GM12878 (cell line): ENCODE measurements around the gene ISCU. TPM values are rescaled to one million over a fixed set of nuclear protein-coding genes. Genes with fewer than 3 reads are reported as not detected.

Experiments used
- ATAC-seq: fragments of 200-7000 bp; cut with Tn5 transposase; 3 replicates; pipeline ENCODE4 v1.9.1; 2020; ENCODE audit warnings: mild to moderate bottlenecking, moderate library complexity
- BruUV-seq: library from RNA; stranded (reverse); fragments of 400-500 nt; replicated peaks from 2 replicates; lab custom pipeline; 2021; lab: Mats Ljungman, UMichigan
- CTCF ChIA-PET: fragments of 300-600 bp; sonication (Branson Sonifier 250); formaldehyde crosslinking; extraction: SDS; loops from one replicate; lab custom pipeline; 2021; ENCODE audit warnings: inconsistent platforms; lab: Yijun Ruan, JAX
- POLR2A ChIA-PET: fragments of 350-600 bp; formaldehyde crosslinking; extraction: SDS; loops from one replicate; lab custom pipeline; 2021; ENCODE audit warnings: inconsistent platforms; lab: Charles Lee
- RAD21 ChIA-PET: fragments of 300-600 bp; sonication (Branson Sonifier 250); formaldehyde crosslinking; loops from one replicate; lab custom pipeline; 2023; ENCODE audit warnings: antibody characterized with exemption; ENCODE audit not compliant: unreplicated experiment; lab: Charles Lee
- SMC1A ChIA-PET: fragments of 300-600 bp; sonication (Branson Sonifier 250); formaldehyde crosslinking; loops from one replicate; lab custom pipeline; 2023; ENCODE audit not compliant: unreplicated experiment, uncharacterized antibody; lab: Charles Lee
- DNase-seq: peaks from one replicate; pipeline ENCODE4 v3.0.0-alpha.2; 2011; ENCODE audit warnings: low read depth, low spot score
- FAIRE-seq: peaks from 3 replicates; lab custom pipeline; 2011; peaks lifted over from hg19 to GRCh38; lab: Jason Lieb, UNC
- H2AFZ ChIP-seq: 2 replicates; pipeline ENCODE4 v1.6.0; 2011; ENCODE audit warnings: low read depth, low read length, control low read depth; ENCODE audit not compliant: control insufficient read depth
- H3K27ac ChIP-seq: 2 replicates; pipeline ENCODE4 v1.5.1; 2011; ENCODE audit warnings: control low read depth; ENCODE audit not compliant: control insufficient read depth, insufficient read depth
- H3K27me3 ChIP-seq, 2 experiments: replicated peaks in 1 of 2; 2 replicates each; pipeline versions ENCODE4 v1.6.0 to v1.6.1; 2011; ENCODE audit warnings: low read length in 1 of 2; ENCODE audit not compliant: control insufficient read depth in 2 of 2, insufficient read depth in 2 of 2
- H3K36me3 ChIP-seq, 2 experiments: 2 replicates each; pipeline ENCODE4 v1.5.1; 2011; ENCODE audit warnings: low read length in 1 of 2; ENCODE audit not compliant: control insufficient read depth in 2 of 2, insufficient read depth in 2 of 2
- H3K4me1 ChIP-seq: 2 replicates; pipeline ENCODE4 v1.6.1; 2011; ENCODE audit warnings: mild to moderate bottlenecking, low read length, moderate library complexity, mixed read lengths; ENCODE audit not compliant: control insufficient read depth, insufficient read depth
- H3K4me2 ChIP-seq: 2 replicates; pipeline ENCODE4 v1.6.0; 2011; ENCODE audit warnings: control low read depth; ENCODE audit not compliant: control insufficient read depth, insufficient read depth
- H3K4me3 ChIP-seq: fragments of 200-600 bp; sonication (generic); 2 replicates; pipeline ENCODE4 v1.5.1; 2016
- H3K79me2 ChIP-seq: 2 replicates; pipeline ENCODE4 v1.6.0; 2011; ENCODE audit warnings: low read length; ENCODE audit not compliant: control insufficient read depth, insufficient read depth
- H3K9ac ChIP-seq: 2 replicates; pipeline ENCODE4 v1.8.0; 2011; ENCODE audit warnings: low read length, control low read depth, mixed read lengths; ENCODE audit not compliant: control insufficient read depth, insufficient read depth
- H3K9me3 ChIP-seq: replicated peaks from 3 replicates; pipeline ENCODE4 v1.5.1; 2011; ENCODE audit warnings: mild to moderate bottlenecking, low read length; ENCODE audit not compliant: control insufficient read depth, insufficient read depth
- H4K20me1 ChIP-seq: 2 replicates; pipeline ENCODE4 v1.6.0; 2011; ENCODE audit not compliant: control insufficient read depth, insufficient read depth
- ATF7 ChIP-seq: fragments of 450-650 bp; IDR thresholded peaks from 2 replicates; pipeline ENCODE4 v1.6.1; 2016; ENCODE audit warnings: low read depth, mild to moderate bottlenecking
- BCL11A ChIP-seq: IDR thresholded peaks from 2 replicates; pipeline ENCODE4 v1.6.1; 2011; ENCODE audit warnings: low read depth, low read length
- BMI1 ChIP-seq: fragments of 450-650 bp; IDR thresholded peaks from 2 replicates; pipeline ENCODE4 v1.6.1; 2016; ENCODE audit warnings: mild to moderate bottlenecking, moderate library complexity, borderline replicate concordance
- EGR1 ChIP-seq, 2 experiments: IDR thresholded peaks; 1 replicate in 1 of 2; 2 replicates in 1 of 2; pipeline ENCODE4 v1.6.1; 2011 to 2012; ENCODE audit warnings: low read depth in 2 of 2, low read length in 2 of 2, borderline replicate concordance in 1 of 2, mild to moderate bottlenecking in 1 of 2, moderate library complexity in 1 of 2
- ETV6 ChIP-seq, 2 experiments: fragments of 450-650 bp in 1 of 2; IDR thresholded peaks in 1 of 2; conservative IDR thresholded peaks in 1 of 2; 2 replicates each; pipeline ENCODE4 v1.6.1; 2014; ENCODE audit warnings: antibody characterized with exemption in 1 of 2, borderline replicate concordance in 1 of 2, low read depth in 1 of 2, mild to moderate bottlenecking in 1 of 2, moderate library complexity in 1 of 2
- FOXM1 ChIP-seq: IDR thresholded peaks from 2 replicates; pipeline ENCODE4 v1.6.1; 2012; ENCODE audit warnings: low read depth, mild to moderate bottlenecking, inconsistent platforms, low read length, moderate library complexity
- HCFC1 ChIP-seq: fragments of 150-350 bp; IDR thresholded peaks from 2 replicates; pipeline ENCODE4 v1.6.1; 2014; ENCODE audit warnings: low read length
- JUNB ChIP-seq: IDR thresholded peaks from 2 replicates; pipeline ENCODE4 v1.6.1; 2016; ENCODE audit warnings: antibody characterized with exemption, mild to moderate bottlenecking
- KDM1A ChIP-seq: fragments of 200-600 bp; sonication (generic); IDR thresholded peaks from 2 replicates; pipeline ENCODE4 v1.6.1; 2016; ENCODE audit warnings: borderline replicate concordance
- MTA2 ChIP-seq: fragments of 450-650 bp; IDR thresholded peaks from 2 replicates; pipeline ENCODE4 v1.6.1; 2016; ENCODE audit warnings: low read depth, mild to moderate bottlenecking, moderate library complexity
- MYC ChIP-seq: IDR thresholded peaks from 2 replicates; pipeline ENCODE4 v1.6.1; 2011; ENCODE audit warnings: mild to moderate bottlenecking, low read length, moderate library complexity, inconsistent platforms; ENCODE audit not compliant: insufficient read depth, insufficient replicate concordance, insufficient read length, severe bottlenecking
- NFIC ChIP-seq: IDR thresholded peaks from 2 replicates; pipeline ENCODE4 v1.6.1; 2012; ENCODE audit warnings: low read depth, mild to moderate bottlenecking, inconsistent platforms, low read length, moderate library complexity
- RFX5 ChIP-seq: IDR thresholded peaks from 2 replicates; pipeline ENCODE4 v1.6.1; 2011; ENCODE audit warnings: low read depth, low read length, improper control_type of control experiment
- SIX5 ChIP-seq: IDR thresholded peaks from 2 replicates; pipeline ENCODE4 v1.6.1; 2011; ENCODE audit warnings: mild to moderate bottlenecking, low read depth, low read length, moderate library complexity; ENCODE audit not compliant: severe bottlenecking
- SMAD5 ChIP-seq: IDR thresholded peaks from 2 replicates; pipeline ENCODE4 v1.6.1; 2016; ENCODE audit warnings: antibody characterized with exemption, low read depth
- SREBF1 ChIP-seq: IDR thresholded peaks from 2 replicates; pipeline ENCODE4 v1.6.1; 2012; ENCODE audit warnings: mild to moderate bottlenecking, low read length
- YBX1 ChIP-seq: fragments of 450-650 bp; IDR thresholded peaks from 2 replicates; pipeline ENCODE4 v1.6.1; 2016; ENCODE audit warnings: antibody characterized with exemption
- ZZZ3 ChIP-seq: IDR thresholded peaks from 2 replicates; pipeline ENCODE4 v1.6.1; 2011; ENCODE audit warnings: low read depth; ENCODE audit not compliant: control insufficient read depth, insufficient read length
- WGBS: methylation state at CpG from one replicate; pipeline ENCODE4 v1.1.6; 2016; ENCODE audit warnings: low lambda C conversion rate; ENCODE audit not compliant: insufficient replicate concordance, insufficient coverage; ENCODE audit errors: missing lambda C conversion rate; 5-methylcytosine and 5-hydroxymethylcytosine counted together
- in situ Hi-C: fragments of 300-500 bp; cut with MboI; formaldehyde crosslinking; loops from 9 replicates; pipeline ENCODE4 v1.14.3; 2018; ENCODE audit warnings: mixed read lengths
- intact Hi-C: fragments of 100-400 bp; cut with micrococcal nuclease; formaldehyde crosslinking; loops from one replicate; pipeline ENCODE4 v1.14.2; 2022; ENCODE audit not compliant: unreplicated experiment
- polyA plus RNA-seq, 11 experiments: library from polyadenylated mRNA; depleted of rRNA in 4 of 11; unstranded in 6 of 11; stranded (reverse) in 5 of 11; fragments of >200 nt; fragmentation: Nextera tagmentation in 4 of 11; fragmentation: Illumina TruSeq in 1 of 11; extraction: Ambion mirVana in 4 of 11; extraction: Trizol in 1 of 11; gene quantifications; 1 replicate in 1 of 11; 2 replicates in 10 of 11; pipeline versions ENCODE4 v1.2.1 to v1.2.3, GENCODE V29; 2011 to 2016; ENCODE audit warnings: inconsistent platforms in 2 of 11, missing spikeins in 2 of 11, low read depth in 1 of 11
- total RNA-seq, 4 experiments: library from RNA; depleted of rRNA in 3 of 4; stranded (reverse); fragments of >200 nt in 3 of 4; fragmentation: Illumina TruSeq in 1 of 4; extraction: Trizol in 1 of 4; gene quantifications; 2 replicates each; pipeline versions ENCODE4 v1.2.1 to v1.2.3, GENCODE V29; 2013 to 2021
- TF ChIP-seq, protein P1 (sequence below): fragments of 450-650 bp; IDR thresholded peaks from 2 replicates; pipeline ENCODE4 v1.6.1; 2014; ENCODE audit warnings: mild to moderate bottlenecking
- TF ChIP-seq, protein P2 (sequence below): fragments of 450-650 bp; IDR thresholded peaks from 2 replicates; pipeline ENCODE4 v1.6.1; 2017; ENCODE audit warnings: mild to moderate bottlenecking

The ISCU gene
- total and polyA plus RNA-seq, 10 of the 15 experiments (the other 5 are each of a cell fraction or from before 2014, with no cell fraction given): 32.8 to 260 (median 127) TPM

DNA sequence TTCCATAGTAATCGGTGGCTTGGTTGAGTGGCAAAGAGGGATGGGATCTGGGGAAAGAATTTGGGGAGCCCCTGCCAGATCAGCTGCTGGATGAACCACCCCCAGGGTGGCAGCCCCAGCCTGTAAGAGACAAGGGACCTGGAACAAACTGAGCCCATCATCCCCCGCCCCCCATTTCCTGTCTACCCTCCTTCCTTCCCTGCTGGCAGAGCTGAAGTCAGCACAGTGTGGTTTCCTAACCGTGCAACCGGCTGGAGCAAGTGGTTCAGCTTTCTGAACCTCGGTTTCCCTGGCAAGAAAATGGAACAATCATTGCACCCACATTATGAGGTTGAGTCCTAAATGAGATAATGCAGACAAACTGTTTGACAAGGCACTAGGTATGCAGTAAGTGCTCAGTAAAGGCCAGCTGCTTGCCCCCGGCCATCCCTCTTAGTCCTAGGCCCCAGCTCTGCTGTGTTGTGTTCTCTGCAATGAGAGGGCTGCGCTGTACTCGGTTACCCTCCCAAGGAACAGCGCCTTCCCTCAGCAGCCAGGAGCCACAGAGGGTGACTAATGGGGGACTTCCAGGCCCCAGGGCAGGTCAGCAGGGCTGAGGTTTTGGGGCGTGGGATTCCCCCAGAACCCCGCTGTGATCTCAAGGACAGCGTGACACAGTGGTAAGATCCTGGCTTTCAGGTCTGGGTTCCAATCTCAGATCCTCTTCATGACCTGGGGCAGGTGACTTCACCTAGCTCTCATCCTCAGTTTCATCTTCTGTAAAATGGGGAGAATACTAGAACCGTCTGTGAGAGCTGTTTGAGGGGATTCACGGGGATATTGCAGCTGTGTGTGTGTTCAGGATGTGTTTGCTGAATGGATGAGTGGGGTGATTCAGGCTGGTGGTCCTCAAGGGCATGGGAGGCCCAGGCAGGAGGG, 54.8 kb downstream of the ISCU start:
- no peaks in the 10 kb centered on the region for H3K27me3 ChIP-seq
- POLR2A ChIA-PET: interaction anchor here (0.6 to 8.2 kb wide), 14 partner anchors 9 to 234 kb away, joined by 3 to 211 read pairs (median 6); partner anchors contain the start of genes ISCU and SELPLG
- BruUV-seq: TSS peak; percentile 88
- in situ Hi-C loops: loop anchor here (5.0 kb wide), 2 partner anchors 50 to 285 kb away; no protein-coding TSS in a partner anchor
- H3K36me3 ChIP-seq: no peaks in the 10 kb centered on the region; a peak in 1 of 4 replicates
- 3% methylated on average over 14 of the region's 14 CpGs for WGBS
- intact Hi-C loops: loop anchor here (1.0 to 5.0 kb wide), 4 partner anchors 18 to 100 kb away; partner anchors contain the start of gene FICD
- H3K4me2 ChIP-seq: peak overlapping the region; percentile 89
- peaks cover 13% of the 10 kb centered on the region; the same call in 2 of the 3 replicates for H3K9me3 ChIP-seq
- H2AFZ ChIP-seq: no peak overlapping the region; the same call in 1 of the 2 replicates
- peak; percentile 90 for ATAC-seq
- peak overlapping the region; percentile 63 for H3K9ac ChIP-seq
- no peaks in the 10 kb centered on the region for H4K20me1 ChIP-seq
- H3K4me1 ChIP-seq: peaks cover 55% of the 10 kb centered on the region
- peak overlapping the region; percentile 99 for H3K27ac ChIP-seq
- SMC1A ChIA-PET: interaction anchor here (0.5 to 11.4 kb wide), 28 partner anchors 9 to 383 kb away, joined by 3 to 718 read pairs (median 5); partner anchors contain the start of genes ISCU, SART3 and SELPLG
- H3K4me3 ChIP-seq: no peak overlapping the region; the same call in 1 of the 2 replicates
- CTCF ChIA-PET: interaction anchor here (0.6 to 17.2 kb wide), 42 partner anchors 10 to 627 kb away, joined by 3 to 866 read pairs (median 5); partner anchors contain the start of genes ALKBH2, ISCU, SART3 and SELPLG
- DNase-seq: peak; percentile 93
- RAD21 ChIA-PET: interaction anchor here (0.6 to 15.9 kb wide), 34 partner anchors 17 to 476 kb away, joined by 3 to 633 read pairs (median 5); partner anchors contain the start of genes ALKBH2, FICD, ISCU and SART3
- peak; percentile 81 for FAIRE-seq
- H3K79me2 ChIP-seq: no peaks in the 10 kb centered on the region
- TF ChIP-seq, protein P1, sequence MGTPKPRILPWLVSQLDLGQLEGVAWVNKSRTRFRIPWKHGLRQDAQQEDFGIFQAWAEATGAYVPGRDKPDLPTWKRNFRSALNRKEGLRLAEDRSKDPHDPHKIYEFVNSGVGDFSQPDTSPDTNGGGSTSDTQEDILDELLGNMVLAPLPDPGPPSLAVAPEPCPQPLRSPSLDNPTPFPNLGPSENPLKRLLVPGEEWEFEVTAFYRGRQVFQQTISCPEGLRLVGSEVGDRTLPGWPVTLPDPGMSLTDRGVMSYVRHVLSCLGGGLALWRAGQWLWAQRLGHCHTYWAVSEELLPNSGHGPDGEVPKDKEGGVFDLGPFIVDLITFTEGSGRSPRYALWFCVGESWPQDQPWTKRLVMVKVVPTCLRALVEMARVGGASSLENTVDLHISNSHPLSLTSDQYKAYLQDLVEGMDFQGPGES: no peak
- TF ChIP-seq, protein P2, sequence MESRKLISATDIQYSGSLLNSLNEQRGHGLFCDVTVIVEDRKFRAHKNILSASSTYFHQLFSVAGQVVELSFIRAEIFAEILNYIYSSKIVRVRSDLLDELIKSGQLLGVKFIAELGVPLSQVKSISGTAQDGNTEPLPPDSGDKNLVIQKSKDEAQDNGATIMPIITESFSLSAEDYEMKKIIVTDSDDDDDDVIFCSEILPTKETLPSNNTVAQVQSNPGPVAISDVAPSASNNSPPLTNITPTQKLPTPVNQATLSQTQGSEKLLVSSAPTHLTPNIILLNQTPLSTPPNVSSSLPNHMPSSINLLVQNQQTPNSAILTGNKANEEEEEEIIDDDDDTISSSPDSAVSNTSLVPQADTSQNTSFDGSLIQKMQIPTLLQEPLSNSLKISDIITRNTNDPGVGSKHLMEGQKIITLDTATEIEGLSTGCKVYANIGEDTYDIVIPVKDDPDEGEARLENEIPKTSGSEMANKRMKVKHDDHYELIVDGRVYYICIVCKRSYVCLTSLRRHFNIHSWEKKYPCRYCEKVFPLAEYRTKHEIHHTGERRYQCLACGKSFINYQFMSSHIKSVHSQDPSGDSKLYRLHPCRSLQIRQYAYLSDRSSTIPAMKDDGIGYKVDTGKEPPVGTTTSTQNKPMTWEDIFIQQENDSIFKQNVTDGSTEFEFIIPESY: no peak
- TF ChIP-seq ETV6 (conservative IDR thresholded peaks at IDR 0.05 in 1 of 2, IDR thresholded peaks at IDR 0.05 in 1 of 2; ENCODE audit: borderline replicate concordance in 1 of 2, low read depth in 1 of 2): 0 out of 4 replicates have a peak, but pooled peaks of 1 of the 2 experiments have one; percentile 43
- TF ChIP-seq SIX5: no peak
- TF ChIP-seq EGR1 (IDR thresholded peaks at IDR 0.05; ENCODE audit: borderline replicate concordance in 1 of 2, low read depth in 2 of 2, low read length in 2 of 2): no peak
- TF ChIP-seq SREBF1: 0 out of 2 replicates have a peak, but pooled peaks have one; percentile 11
- peak; percentile 48 for TF ChIP-seq MYC
- peak; percentile 95 for TF ChIP-seq BCL11A
- no peak for TF ChIP-seq KDM1A
- TF ChIP-seq BMI1: peak; percentile 59
- TF ChIP-seq YBX1: no peak
- TF ChIP-seq ZZZ3: no peak
- no peak for TF ChIP-seq HCFC1
- TF ChIP-seq MTA2: peak; percentile 91
- TF ChIP-seq FOXM1: peak; percentile 98
- no peak for TF ChIP-seq RFX5
- no peak for TF ChIP-seq SMAD5
- TF ChIP-seq ATF7: peak; percentile 94
- TF ChIP-seq NFIC: peak; percentile 97
- peak; percentile 89 for TF ChIP-seq JUNB
